Coronary artery (tissue), 2 donors: ENCODE measurements around the gene NEU4.

ENCODE experiments used
- DNase-seq: peaks from one replicate; pipeline ENCODE4 v3.0.0-alpha.2; 2017; ENCODE audit warnings: low spot score
- H3K27ac ChIP-seq, 2 donors: fragments of 200-600 bp; sonication (generic); one replicate each; pipeline ENCODE4 v1.5.1; 2016 to 2019
- H3K4me3 ChIP-seq: fragments of 200-600 bp; sonication (generic); 2 replicates; pipeline ENCODE4 v1.5.1; 2016; ENCODE audit warnings: mild to moderate bottlenecking, moderate library complexity
- CTCF ChIP-seq: fragments of 200-600 bp; sonication (generic); IDR thresholded peaks from one replicate; pipeline ENCODE4 v1.5.1; 2019; ENCODE audit warnings: antibody characterized with exemption

NEU4 gene

GRCh38 chr2:241858206-241859016, 49.4 kb downstream of the NEU4 start, which contains the start of gene PDCD1:
TSS of gene PDCD1 (minus strand) at chr2:241858894. CDS start at chr2:241858838, 56 bp downstream.
- DNase-seq, result no peak
- no peak for TF ChIP-seq CTCF
- H3K4me3 ChIP-seq, result peak within 1 kb of the TSS; percentile 62
- H3K27ac ChIP-seq, result peak within 1 kb of the TSS; percentile 36 to 79

DNA sequence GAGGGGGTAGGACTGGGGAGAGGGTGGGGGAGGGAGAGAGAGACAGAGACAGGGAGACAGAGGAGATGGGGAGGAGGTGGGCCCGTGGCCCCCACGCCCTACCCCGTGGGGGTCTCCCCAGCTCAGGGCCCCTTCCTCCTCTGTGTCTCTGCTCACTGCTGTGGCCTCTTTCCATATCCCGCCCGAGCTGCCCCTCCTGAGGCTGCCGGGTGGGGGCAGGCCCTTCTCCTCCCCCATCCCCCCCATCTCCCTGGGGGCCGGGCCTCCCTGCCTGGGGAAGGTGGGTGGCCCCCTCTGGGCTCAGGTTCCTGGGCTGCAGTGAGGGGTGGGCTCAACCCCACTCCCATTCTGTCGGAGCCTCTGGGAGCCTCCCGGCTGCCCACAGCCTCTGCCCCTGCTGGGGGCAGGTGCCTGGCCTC, 50.0 kb downstream of the NEU4 start:
- DNase-seq, result no peak
- no peak for TF ChIP-seq CTCF
- Histone ChIP-seq H3K4me3 (peak overlapping the region; percentile 62), H3K27ac (peak overlapping the region; percentile 36 to 79)

DNA sequence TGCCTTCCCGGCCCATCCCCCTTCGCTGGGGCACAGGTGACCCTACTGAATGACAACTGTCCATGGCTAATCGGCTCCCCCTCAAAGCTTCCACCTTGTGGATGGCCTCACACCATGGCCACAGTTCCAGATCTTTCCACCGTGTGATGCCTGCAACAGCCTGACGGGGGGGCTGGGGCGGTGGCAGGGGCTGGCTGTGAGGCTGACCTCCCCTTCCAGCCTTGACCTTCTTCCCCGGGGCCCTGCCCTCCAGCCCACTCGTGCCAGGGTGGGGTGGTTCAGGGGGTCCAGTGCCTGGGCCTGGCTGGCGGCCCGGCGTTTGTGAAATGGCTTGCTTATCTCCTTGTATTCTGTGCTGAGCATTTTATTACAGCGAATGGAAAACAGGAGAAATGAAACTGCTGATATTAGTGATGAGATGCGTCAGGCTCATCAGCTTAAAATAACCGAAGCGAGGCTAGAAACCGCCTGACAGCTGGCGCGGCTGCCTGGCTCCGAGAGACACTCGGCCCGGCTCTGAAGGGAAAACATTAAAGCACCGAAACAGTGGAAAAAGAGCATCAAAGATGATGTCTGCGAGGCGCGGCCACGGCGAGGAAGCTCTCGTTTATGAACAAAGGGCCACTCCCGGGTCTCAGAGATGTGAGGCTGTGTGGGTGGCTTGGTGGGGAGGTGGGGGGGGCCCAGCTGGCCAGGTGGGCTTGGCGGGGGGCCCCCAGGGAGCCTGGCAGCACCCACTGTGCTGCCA, 50.6 kb downstream of the NEU4 start:
- DNase-seq, result no peak
- H3K4me3 ChIP-seq, result peak overlapping the region; percentile 62
- H3K27ac ChIP-seq, result peak overlapping the region; percentile 36 to 79
- TF ChIP-seq CTCF, result no peak

DNA sequence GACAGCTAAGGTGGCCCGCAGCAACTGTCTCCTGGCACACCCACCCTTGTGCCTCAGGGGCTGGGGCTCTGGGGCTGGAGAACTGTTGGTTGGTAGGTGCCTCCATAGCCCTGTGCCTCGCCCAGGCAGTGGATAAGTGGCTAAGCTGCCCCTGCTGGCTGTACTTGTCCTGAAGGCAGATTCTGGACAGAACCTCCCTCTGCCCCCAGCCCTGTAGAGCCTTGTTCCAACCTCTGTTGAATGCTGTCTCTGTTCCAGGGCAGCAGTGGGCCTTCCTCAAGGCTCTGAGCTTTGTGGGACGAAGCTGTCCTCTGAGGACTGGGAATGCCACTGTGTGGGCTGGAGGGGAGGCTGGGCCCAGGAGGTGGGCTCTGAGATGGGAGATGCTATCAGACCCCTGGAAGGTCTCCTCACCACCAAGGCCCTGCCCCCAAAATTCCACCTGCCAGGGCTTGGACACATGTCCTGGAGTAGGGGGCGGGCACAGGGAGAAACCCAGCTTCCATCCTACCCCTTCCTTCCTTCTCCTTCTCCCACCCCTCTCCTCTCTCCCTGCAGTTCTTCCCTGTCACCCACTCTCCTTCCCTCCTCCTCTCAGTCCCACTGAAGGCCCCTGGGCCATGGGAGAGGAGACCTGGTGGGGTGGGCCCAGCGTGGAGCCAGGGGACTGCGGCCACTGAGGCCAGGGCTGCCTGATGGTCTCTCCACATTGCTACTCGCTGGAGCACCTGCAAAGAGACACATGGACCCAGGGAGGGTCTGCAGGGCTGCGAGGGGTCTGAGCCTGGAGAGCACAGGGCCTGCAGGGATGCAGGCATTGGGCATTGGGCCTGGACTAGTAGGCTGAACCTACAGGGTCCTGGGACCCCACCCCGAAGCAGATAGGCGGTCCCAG, 51.4 kb downstream of the NEU4 start:
- Histone ChIP-seq H3K4me3 (peak overlapping the region; percentile 62), H3K27ac (peak overlapping the region; percentile 36 to 79)
- TF ChIP-seq CTCF, result no peak
- no peak for DNase-seq

- DNase-seq, result no peak
- Histone ChIP-seq H3K27ac (no peak overlapping the region), H3K4me3 (no peak overlapping the region)
- TF ChIP-seq CTCF, result no peak
These were observed 52.3 kb downstream of the NEU4 start for GRCh38 chr2:241861264-241861663.

- DNase-seq, result no peak
- no peak overlapping the region for H3K27ac ChIP-seq
These were observed 53.1 kb downstream of the NEU4 start for GRCh38 chr2:241862093-241862492.

More at GRCh38 chr2:241862093-241862492, 53.1 kb downstream of the NEU4 start:
- H3K4me3 ChIP-seq, result no peak overlapping the region
- TF ChIP-seq CTCF, result no peak
